ENCODE results near the gene ABLIM2.

- no peak for TF ChIP-seq CTCF (IDR thresholded peaks at IDR 0.05)
- no peak for TF ChIP-seq POLR2A (IDR thresholded peaks at IDR 0.05)
Observed at GRCh38 chr4:8070736-8071718, 87.6 kb downstream of the ABLIM2 start.
